ENCODE measurements around the gene C6orf15.
A peak's percentile ranks its signal among the peaks of the same experiment; 100 is the strongest.

C6orf15 gene

DNA sequence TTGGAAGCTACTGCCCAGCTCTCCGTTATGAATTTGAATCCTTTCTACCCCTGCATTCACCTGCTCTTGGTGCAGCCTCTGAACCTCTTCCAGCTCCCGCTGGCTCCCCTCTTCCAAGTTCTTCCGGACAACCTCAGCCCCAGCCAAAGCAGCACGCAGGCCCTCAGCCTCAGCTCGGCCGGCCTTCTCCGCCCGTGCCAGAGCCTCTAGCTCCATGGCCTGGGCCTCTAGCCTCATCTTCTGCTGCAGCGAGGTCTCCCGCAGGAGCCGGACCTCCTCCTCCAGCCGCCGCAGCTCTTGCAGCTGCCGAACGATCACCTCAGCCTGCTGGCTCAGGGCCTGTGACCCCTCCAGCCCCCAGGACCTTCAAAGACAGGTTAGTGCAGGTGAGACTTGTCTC, 42.1 kb upstream of the C6orf15 start:
- H3K4me3 ChIP-seq (ENCODE audit: low read length): no peak overlapping the region
- TF ChIP-seq, protein P1, sequence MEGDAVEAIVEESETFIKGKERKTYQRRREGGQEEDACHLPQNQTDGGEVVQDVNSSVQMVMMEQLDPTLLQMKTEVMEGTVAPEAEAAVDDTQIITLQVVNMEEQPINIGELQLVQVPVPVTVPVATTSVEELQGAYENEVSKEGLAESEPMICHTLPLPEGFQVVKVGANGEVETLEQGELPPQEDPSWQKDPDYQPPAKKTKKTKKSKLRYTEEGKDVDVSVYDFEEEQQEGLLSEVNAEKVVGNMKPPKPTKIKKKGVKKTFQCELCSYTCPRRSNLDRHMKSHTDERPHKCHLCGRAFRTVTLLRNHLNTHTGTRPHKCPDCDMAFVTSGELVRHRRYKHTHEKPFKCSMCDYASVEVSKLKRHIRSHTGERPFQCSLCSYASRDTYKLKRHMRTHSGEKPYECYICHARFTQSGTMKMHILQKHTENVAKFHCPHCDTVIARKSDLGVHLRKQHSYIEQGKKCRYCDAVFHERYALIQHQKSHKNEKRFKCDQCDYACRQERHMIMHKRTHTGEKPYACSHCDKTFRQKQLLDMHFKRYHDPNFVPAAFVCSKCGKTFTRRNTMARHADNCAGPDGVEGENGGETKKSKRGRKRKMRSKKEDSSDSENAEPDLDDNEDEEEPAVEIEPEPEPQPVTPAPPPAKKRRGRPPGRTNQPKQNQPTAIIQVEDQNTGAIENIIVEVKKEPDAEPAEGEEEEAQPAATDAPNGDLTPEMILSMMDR (conservative IDR thresholded peaks at IDR 0.05; ENCODE audit: low read length): no peak
- DNase-seq (ENCODE audit: low read depth): no peak

DNA sequence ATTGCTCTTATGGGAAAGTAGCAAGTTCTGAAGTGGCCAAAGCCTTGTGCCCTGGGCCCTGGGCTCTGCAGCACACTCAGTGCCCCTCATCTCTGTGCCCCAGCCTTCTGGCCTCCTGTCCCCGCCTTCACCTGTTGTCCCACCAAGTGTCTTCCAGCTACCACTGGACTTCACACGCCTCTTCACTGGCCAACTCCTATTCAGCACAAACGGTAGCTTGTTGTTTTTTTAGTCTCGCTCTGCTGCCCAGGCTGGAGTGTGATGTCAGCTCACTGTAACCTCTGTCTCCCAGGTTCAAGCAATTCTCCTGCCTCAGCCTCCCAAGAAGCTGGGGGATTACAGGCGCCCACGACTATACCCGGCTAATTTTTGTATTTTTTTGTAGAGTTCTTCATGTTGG, 40.4 kb upstream of the C6orf15 start:
- TF ChIP-seq, protein P1 (conservative IDR thresholded peaks at IDR 0.05; ENCODE audit: low read length): no peak
- H3K4me3 ChIP-seq (ENCODE audit: low read length): no peak overlapping the region
- no peak for DNase-seq (ENCODE audit: low read depth)

DNA sequence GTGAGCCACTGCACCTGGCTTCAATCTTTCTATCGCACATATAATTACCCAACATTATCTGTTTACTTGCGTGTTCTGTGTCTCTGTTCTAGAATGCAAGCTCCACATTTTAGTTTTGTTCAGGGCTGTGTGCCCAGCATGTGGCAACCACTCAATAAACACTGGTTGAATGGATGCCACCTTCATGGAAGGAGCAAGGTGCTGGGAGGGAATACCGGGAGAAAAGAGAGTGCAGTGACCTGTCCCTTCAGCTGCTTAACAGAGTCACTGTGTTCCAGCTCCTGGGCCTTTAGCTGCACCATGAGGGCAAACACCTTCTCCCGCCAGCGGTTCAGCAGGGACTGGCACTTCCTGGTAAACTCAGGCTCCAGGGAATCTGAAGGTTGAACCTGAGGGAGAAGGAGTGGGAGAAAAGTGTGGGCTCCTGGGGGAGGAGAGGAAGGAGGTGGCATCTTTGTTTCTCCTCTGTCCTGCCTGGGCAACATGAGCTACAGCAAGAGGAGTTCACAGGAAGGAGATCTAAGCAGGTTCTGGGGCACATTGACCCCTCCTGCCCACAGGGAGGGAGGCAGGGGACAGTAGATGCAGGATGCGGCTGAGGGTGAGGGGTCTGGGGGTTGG, 37.6 kb upstream of the C6orf15 start:
- no peak for DNase-seq (ENCODE audit: low read depth)
- TF ChIP-seq, protein P1 (conservative IDR thresholded peaks at IDR 0.05; ENCODE audit: low read length): no peak
- H3K4me3 ChIP-seq (ENCODE audit: low read length): no peak overlapping the region

DNA sequence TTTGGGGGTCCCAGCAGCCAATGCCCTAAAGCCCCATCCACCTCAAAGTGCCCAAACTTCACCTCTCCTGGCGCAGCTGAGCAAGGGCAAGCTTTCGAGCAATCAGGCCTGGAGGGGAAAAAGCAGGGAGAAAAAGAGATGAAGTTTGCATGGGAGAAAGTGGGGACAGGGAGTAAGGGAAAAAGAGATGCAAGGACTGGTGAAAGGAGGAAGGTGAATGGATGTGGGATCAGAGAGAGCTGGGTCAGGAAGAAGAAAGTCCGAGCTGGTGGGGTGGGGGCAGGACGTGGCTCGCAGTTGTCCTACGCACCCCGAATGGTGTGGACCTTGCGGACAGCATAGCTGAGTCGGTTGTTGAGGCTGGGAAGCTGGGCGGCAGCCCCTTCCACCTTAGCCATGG, 33.0 kb upstream of the C6orf15 start:
- DNase-seq (ENCODE audit: low read depth): no peak
- H3K4me3 ChIP-seq (ENCODE audit: low read length): no peak overlapping the region
- TF ChIP-seq, protein P1 (conservative IDR thresholded peaks at IDR 0.05; ENCODE audit: low read length): no peak

DNA sequence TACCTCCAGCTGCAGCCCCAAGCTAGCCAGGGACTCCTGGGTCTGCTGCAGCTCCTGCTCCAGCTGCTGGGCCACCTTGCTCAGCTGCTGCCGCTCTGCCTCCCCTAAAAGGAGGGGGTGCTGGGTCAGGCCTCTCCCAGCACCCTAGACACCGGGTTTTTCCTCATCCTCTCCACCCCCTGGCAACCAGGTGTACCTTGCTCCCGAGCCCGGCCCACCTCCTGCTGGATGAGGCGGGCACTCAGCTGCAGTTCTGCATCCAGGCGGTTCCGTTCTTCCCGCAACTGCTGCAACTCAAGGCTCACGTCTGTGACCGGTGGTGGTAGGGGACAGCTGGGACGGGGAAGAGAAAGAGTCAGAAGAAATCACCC, 32.6 kb upstream of the C6orf15 start:
- TF ChIP-seq, protein P1 (conservative IDR thresholded peaks at IDR 0.05; ENCODE audit: low read length): no peak
- no peak overlapping the region for H3K4me3 ChIP-seq (ENCODE audit: low read length)
- no peak for DNase-seq (ENCODE audit: low read depth)

DNA sequence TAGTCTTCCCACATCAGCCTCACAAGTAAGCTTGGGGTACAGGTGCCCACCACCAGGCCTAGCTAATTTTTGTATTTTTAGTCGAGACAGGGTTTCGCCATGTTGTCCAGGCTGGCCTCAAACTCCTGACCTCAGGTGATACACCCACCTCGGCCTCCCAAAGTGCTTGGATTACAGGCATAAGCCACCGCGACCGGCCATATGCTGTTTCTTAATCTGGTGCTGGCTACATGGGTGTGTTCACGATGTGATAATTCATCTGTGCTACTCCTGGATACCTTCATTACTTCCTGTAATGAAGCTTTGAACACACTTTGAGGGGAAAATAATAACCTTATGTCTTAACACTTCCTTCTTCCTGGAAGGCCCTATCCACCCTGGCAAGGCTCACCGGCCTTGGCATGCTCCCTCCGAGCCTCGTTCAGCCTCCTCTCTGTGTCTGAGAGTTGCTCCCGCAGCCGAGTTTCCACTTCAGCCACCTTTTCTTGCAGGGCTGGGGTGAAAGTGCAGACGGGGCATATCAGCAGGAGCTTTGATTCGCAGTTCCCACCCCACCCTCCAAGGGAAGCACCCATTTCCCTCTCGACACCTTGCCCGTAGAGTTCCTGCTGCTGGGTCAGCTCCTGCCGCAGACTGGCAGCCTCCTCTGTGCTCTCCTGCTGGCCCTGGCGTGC, 32.1 kb upstream of the C6orf15 start:
- DNase-seq (ENCODE audit: low read depth): no peak
- TF ChIP-seq, protein P1 (conservative IDR thresholded peaks at IDR 0.05; ENCODE audit: low read length): no peak
- H3K4me3 ChIP-seq (ENCODE audit: low read length): no peak overlapping the region

DNA sequence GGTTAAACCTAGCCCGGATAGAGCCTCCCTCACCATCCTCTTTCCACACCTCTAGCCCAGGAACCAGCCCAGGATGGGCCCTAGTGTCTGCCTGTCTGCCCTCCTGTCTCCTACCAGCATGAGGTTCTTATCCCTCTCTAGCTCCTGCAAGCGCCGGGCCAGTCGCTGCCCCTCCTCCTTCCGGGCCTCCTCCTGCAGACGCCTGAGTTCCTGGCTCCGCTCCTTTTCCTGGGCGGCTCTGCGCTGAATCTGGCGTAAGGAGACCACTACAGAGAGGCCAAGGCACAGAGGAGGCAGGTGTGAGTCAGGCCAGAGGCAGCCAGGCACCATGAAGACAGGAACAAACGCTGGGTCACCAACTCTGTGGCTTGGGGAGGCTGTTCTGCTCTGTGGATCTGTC, 30.8 kb upstream of the C6orf15 start:
- TF ChIP-seq, protein P1 (conservative IDR thresholded peaks at IDR 0.05; ENCODE audit: low read length): no peak
- peak; percentile 71 for DNase-seq (ENCODE audit: low read depth)
- no peak overlapping the region for H3K4me3 ChIP-seq (ENCODE audit: low read length)
